Mesothelial cell of epicardium (in vitro differentiated cells): Measurements from ENCODE around the gene CRY1. TPM values are rescaled to one million over a fixed set of nuclear protein-coding genes. Genes with fewer than 3 reads are reported as not detected.

ENCODE experiments used
- DNase-seq, 2 experiments: peaks; one replicate each; pipeline ENCODE4 v3.0.0; 2021; ENCODE audit warnings: low spot score in 2 of 2; ENCODE audit not compliant: unreplicated experiment in 2 of 2
- H3K27ac Mint-ChIP-seq: 2 replicates; pipeline ENCODE4 v1.8.0; 2021; ENCODE audit warnings: mixed read lengths
- H3K27me3 Mint-ChIP-seq: 2 replicates; pipeline ENCODE4 v1.8.0; 2021; ENCODE audit warnings: low read depth, mixed read lengths
- H3K36me3 Mint-ChIP-seq: 2 replicates; pipeline ENCODE4 v1.8.0; 2021; ENCODE audit warnings: mixed read lengths
- H3K4me1 Mint-ChIP-seq: 2 replicates; pipeline ENCODE4 v1.8.0; 2021; ENCODE audit warnings: mixed read lengths
- H3K4me3 Mint-ChIP-seq: 2 replicates; pipeline ENCODE4 v1.8.0; 2021; ENCODE audit warnings: mild to moderate bottlenecking, moderate library complexity, mixed read lengths
- H3K9me3 Mint-ChIP-seq: 2 replicates; pipeline ENCODE4 v1.8.0; 2021; ENCODE audit warnings: mixed read lengths
- CTCF ChIP-seq: fragments of 200-600 bp; sonication (generic); IDR thresholded peaks from one replicate; pipeline ENCODE4 v1.5.0; 2021; ENCODE audit warnings: antibody characterized with exemption; ENCODE audit not compliant: unreplicated experiment
- total RNA-seq: library from RNA; stranded (reverse); gene quantifications from 3 replicates; pipeline ENCODE4 v1.2.1, GENCODE V29; 2021

CRY1 gene
- total RNA-seq: 24.2 to 30.0 TPM (median 26.5 TPM) in 3 replicates

DNA sequence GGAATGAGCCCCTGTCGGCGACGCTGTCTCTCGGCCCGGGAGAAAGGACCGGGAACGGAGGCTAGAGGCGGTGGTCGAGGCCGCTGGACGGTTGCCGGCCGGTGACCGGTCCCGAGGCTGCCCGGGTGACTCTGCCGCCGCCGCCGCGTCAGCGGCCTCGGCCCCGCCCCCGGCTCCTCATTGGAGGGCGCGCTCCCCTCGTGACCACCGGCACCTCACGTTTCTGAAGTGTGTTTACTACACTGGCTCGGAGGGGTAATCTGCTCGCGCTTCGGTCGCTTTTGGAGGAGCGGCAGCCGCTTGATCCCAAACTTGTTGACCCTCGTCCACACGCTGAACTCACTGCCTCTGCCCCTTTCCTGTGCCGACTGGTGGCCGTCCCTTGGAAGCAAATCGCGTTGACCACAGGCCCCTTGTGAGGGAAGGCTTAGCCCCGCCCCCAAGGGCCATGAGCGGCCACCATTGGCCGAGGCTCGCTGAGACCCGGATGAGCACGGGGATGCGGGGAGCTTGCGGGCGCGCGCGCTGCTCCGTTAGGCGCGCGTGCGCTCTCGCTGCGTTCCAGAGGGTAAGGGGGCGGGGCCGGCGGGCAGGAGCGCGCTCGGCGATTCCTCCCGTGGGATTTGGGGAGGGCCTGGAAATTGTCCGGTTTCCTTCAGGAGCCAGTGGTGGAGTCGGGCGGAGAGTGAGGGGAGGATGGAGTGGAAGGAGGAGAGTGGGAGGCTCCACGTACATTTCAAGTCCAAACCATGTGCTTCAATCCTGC, at the start of gene CRY1:
TSS of gene CRY1 (minus strand) at position 133 of the 766 bp plus-strand sequence. CDS start 588 bp downstream, outside the sequence.
- H3K4me3 Mint-ChIP-seq: no peak within 1 kb of the TSS
- no peaks in the 10 kb centered on the region for H3K36me3 Mint-ChIP-seq
- peaks cover 7% of the 10 kb centered on the region for H3K4me1 Mint-ChIP-seq
- H3K27ac Mint-ChIP-seq: no peak within 1 kb of the TSS
- H3K27me3 Mint-ChIP-seq: no peaks in the 10 kb centered on the region
- H3K9me3 Mint-ChIP-seq: peaks cover 10% of the 10 kb centered on the region
- TF ChIP-seq CTCF: no peak
- peak; percentile 96 to 97 for DNase-seq

GRCh38 chr12:107139787-107140186, 46.4 kb upstream of the CRY1 start:
- TF ChIP-seq CTCF: no peak
- H3K27ac Mint-ChIP-seq: no peak overlapping the region
- H3K9me3 Mint-ChIP-seq: no peaks in the 10 kb centered on the region
- no peaks in the 10 kb centered on the region for H3K36me3 Mint-ChIP-seq
- H3K27me3 Mint-ChIP-seq: peaks cover 8% of the 10 kb centered on the region
- H3K4me1 Mint-ChIP-seq: no peaks in the 10 kb centered on the region
- DNase-seq: no peak
- H3K4me3 Mint-ChIP-seq: no peak overlapping the region

GRCh38 chr12:107138990-107139389, 45.6 kb upstream of the CRY1 start:
- Mint-ChIP-seq H3K27ac (no peak overlapping the region), H3K4me3 (no peak overlapping the region), H3K4me1 (no peaks in the 10 kb centered on the region), H3K9me3 (no peaks in the 10 kb centered on the region), H3K27me3 (peaks cover 8% of the 10 kb centered on the region), H3K36me3 (no peaks in the 10 kb centered on the region)
- no peak for DNase-seq
- TF ChIP-seq CTCF: no peak

DNA sequence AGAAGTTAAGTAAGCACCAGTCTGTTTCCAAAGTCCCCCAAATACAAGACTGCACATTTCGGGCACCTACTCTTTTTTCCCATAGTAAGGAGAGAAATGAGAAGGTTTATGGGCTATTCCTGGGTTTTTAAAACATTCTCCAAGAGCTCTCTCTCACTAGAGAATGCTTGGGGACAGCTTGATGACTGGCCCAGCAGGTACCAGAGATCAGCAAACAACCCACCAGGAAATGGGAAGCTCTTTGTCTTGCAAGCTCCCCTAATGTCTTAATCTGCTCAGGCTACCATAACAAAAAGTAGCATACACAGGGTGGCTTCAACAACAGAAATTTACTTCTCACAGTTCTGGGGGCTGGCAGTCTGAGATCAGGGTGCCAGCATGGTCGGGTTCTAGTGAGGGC, 41.8 kb upstream of the CRY1 start:
- Mint-ChIP-seq H3K36me3 (no peaks in the 10 kb centered on the region), H3K27ac (no peak overlapping the region)

DNA sequence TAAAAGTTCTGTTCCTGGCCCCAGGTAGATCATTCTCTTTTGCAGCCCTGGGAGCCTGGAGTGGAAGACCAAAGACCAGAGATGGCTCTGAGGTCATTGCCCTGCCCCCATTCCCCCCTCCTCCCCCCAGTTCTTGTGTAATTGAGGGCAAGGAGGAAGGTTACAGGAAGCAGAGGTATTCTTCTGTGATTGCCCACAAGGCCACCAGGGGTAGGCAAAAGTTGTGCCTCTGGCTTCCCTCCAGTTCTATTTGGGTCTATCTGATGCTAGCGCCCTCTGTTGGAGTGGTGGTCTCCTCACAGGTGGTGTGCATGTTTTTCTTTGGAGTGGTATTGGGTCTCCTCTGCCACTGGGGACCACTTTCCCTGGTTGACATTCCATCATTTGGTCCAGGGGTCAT, 41.2 kb upstream of the CRY1 start:
- Mint-ChIP-seq H3K27me3 (peaks cover 5% of the 10 kb centered on the region), H3K36me3 (no peaks in the 10 kb centered on the region), H3K9me3 (no peaks in the 10 kb centered on the region), H3K4me3 (no peak overlapping the region), H3K4me1 (peaks cover 6% of the 10 kb centered on the region), H3K27ac (no peak overlapping the region)
- TF ChIP-seq CTCF: peak; percentile 33
- DNase-seq: no peak

More for the DNA sequence above, 41.8 kb upstream of the CRY1 start:
- Mint-ChIP-seq H3K4me1 (peaks cover 3% of the 10 kb centered on the region), H3K27me3 (peaks cover 5% of the 10 kb centered on the region), H3K4me3 (no peak overlapping the region), H3K9me3 (no peaks in the 10 kb centered on the region)
- no peak for DNase-seq
- TF ChIP-seq CTCF: no peak

DNA sequence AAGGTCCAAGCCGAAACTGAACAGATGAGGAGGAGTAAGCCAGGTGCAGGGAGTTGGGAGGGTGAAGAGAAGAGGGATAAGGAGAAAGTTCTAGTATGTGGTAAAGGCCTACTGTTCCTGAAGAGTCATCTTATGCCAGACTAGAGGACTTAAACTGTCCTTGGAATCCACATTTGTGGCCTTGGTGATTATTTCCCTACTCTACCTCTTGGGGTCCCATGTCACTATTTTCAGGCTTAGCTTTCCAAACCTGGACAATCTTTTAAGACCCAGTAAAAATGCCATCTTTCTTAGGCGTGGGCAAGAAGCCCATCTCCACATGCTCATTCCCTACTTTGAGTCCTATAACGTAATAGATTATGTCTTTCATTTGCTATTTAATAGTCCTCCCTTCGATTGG, 40.1 kb upstream of the CRY1 start:
- Mint-ChIP-seq H3K9me3 (no peaks in the 10 kb centered on the region), H3K27me3 (peaks cover 5% of the 10 kb centered on the region), H3K4me1 (peaks cover 6% of the 10 kb centered on the region), H3K36me3 (no peaks in the 10 kb centered on the region), H3K4me3 (no peak overlapping the region), H3K27ac (no peak overlapping the region)
- no peak for DNase-seq
- TF ChIP-seq CTCF: no peak
